ENCODE results near the gene ZBTB18.
"Not testable (repeated sequence)": the region's sequence is repeated elsewhere in the genome, so short reads cannot be mapped to it uniquely, and the experiment has no call there.

ZBTB18 gene

GRCh38 chr1:244050835-244051444 lies at the start of gene ZBTB18:
TSS of gene ZBTB18 (plus strand) at chr1:244051283. CDS start at chr1:244051432, 149 bp downstream.
- peak; percentile 77 for DNase-seq (ENCODE audit: low read depth, low spot score)

GRCh38 chr1:244002721-244003120 lies 48.4 kb upstream of the ZBTB18 start:
- DNase-seq (ENCODE audit: low read depth, low spot score), result no peak

- DNase-seq (ENCODE audit: low read depth, low spot score), result no peak
Observed at GRCh38 chr1:244005455-244005854, 45.6 kb upstream of the ZBTB18 start.

DNA sequence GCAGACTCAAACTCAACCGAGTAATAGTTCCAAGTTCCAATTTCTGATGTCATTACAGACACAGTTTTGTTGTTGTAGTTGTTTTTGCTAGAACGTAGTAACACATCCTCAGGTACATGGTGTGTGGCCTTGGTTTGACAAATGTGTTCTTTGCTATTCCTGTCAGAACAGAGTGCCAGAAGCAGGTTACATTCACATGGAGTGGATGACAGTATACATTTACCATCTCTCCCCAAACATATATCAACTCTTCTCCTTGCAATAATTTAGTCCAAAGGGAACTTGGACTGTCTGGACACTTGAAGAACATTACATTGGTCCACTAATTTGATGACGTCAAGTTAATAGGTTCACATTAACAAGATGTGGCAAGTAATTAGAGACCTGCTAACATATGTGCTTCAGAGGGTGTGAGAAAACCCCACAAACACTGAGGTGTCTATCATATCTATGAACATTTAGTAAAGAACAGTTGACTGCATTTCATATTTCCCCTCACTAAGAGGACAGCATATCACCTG lies 44.6 kb upstream of the ZBTB18 start:
- DNase-seq (ENCODE audit: low read depth, low spot score), result no peak

DNA sequence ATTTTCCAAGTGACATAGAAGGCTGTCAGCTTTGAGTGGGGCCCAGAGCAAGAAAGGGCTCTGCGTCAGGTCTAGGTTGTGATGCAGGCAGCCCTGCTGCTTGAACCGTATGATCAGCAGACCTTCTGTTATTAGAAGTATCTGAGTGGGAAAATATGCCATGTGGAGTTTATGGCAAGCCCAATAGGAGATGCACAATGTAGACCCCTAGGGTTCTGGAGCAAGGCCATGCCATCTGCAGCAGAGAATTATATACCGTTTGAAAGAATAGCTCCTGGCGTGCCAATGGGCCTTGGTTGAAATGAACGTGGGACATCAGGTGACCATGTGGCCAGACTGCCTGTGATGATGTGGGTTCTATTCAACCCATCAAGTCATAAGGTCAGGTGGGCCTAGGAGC lies 44.1 kb upstream of the ZBTB18 start:
- no peak for DNase-seq (ENCODE audit: low read depth, low spot score)

DNA sequence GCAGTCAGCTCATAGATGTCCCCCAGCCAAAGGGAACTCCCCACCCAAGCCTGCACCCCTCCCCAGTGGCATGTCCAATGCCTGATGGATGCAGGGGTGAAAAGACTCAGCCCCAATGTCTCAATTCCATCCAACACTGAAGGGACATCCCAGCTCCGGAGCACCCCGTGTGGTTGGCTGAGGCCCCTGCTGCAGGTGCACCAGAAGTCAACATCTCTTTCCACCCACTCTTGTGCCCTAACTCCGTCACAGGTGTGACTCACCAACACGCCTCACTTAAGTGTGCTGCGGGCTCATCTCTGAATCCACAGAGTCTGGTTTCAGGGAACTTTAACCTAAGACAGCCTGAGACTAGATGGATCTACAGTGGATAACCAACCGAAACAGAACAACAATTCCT lies 40.9 kb upstream of the ZBTB18 start:
- peak; percentile 15 for DNase-seq (ENCODE audit: low read depth, low spot score)

GRCh38 chr1:244010703-244011123 lies 40.4 kb upstream of the ZBTB18 start:
- no peak for DNase-seq (ENCODE audit: low read depth, low spot score)

DNA sequence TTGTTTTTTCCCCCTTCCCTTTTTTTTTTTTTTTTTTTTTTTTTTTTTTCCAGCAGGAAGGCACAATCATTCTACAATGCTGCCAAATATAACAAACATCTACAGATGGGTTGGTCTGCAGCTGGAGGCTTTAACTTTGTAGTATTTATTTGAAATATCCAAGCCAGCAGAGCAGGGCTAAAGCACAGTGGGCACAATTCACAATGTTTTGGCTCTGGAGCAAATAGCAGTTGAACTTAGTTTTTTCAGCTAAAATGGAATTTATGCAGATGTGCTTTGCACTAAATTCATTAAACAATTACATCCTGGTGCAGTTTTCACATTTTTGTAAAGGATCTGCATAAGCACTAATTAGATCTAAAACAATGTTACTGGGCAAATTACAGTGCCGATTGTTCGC lies 39.8 kb upstream of the ZBTB18 start:
- DNase-seq (ENCODE audit: low read depth, low spot score), result peak; percentile 31

- peak; percentile 55 for DNase-seq (ENCODE audit: low read depth, low spot score)
Observed at GRCh38 chr1:244011786-244012185, 39.3 kb upstream of the ZBTB18 start.

- peak; percentile 87 for DNase-seq (ENCODE audit: low read depth, low spot score)
Observed at GRCh38 chr1:244012202-244012601, 38.9 kb upstream of the ZBTB18 start.

DNA sequence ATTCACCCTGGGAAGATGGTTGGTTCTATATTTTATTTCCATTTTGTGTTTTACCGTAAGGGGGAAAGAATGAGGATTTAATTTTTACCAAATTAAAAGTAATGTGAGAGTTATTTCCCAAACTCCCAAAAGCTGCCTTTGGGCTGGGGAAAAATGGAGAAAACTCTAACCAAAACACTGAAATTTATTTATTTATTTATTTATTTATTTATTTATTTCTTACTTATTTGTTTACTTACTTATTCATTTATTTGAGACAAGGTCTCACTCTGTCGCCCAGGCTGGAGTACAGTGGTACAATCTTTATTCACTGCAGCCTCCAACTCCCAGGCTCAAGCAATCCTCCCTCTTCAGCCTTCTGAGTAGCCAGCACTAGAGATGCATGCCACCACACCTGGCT lies 38.0 kb upstream of the ZBTB18 start:
- no peak for DNase-seq (ENCODE audit: low read depth, low spot score)

DNA sequence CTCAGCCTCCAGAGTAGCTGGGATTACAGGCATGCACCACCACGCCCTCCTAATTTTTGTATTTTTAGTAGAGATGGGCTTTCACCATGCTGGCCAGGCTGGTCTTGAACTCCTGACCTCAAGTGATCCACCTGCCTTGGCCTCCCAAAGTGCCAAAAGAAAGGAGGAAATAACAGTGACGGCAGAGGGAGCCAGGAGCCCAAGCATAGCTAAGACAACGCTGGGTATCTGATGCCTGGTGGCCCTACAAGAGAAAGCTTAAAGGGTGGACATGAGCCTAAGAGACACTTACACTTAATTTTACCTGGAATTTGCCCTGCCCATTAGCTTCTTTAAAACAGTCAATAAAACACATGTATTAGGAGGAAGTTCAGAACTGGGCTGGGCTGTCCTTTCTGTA lies 36.2 kb upstream of the ZBTB18 start:
- not testable (repeated sequence) for DNase-seq (ENCODE audit: low read depth, low spot score)

- no peak for DNase-seq (ENCODE audit: low read depth, low spot score)
Observed at GRCh38 chr1:244019982-244020485, 31.0 kb upstream of the ZBTB18 start.

DNA sequence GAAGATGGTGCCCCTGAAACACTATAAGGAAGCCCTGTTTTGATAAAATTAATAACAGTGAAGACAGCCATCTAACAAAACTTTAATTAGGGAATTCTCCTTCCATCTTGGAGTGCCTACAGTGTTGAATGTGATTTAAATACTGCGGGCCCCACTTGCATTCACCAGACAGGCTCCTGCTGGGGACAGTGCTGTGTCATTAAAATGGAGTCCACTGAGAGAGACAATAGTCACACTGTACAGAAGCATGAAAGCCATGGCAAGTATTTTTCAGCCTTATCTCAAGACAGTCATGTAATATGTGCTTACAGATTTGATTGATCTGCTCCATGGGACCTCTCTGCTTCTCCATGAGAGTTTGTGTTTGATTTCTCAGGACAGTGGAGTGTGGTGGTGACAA lies 29.7 kb upstream of the ZBTB18 start:
- DNase-seq (ENCODE audit: low read depth, low spot score), result no peak

DNA sequence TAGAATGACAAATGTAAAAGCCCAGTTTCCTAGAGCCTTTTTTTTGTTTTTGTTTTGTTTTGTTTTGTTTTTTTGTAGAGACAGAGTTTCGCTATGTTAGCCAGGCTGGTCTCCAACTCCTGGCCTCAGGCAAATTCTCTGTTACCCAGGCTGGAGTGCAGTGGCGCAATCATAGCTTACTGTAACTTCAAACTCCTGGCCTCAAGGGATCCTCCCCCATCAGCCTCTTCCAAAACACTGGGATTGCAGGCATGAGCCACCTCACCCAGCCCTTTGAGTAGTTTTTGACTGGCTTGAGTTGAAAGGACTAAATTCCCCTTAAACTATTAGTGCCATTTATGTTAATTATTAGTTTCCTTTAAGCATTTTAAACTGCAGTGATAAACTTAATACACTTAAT lies 28.8 kb upstream of the ZBTB18 start:
- DNase-seq (ENCODE audit: low read depth, low spot score), result no peak

GRCh38 chr1:244022864-244023440 lies 28.1 kb upstream of the ZBTB18 start:
- DNase-seq (ENCODE audit: low read depth, low spot score), result no peak

DNA sequence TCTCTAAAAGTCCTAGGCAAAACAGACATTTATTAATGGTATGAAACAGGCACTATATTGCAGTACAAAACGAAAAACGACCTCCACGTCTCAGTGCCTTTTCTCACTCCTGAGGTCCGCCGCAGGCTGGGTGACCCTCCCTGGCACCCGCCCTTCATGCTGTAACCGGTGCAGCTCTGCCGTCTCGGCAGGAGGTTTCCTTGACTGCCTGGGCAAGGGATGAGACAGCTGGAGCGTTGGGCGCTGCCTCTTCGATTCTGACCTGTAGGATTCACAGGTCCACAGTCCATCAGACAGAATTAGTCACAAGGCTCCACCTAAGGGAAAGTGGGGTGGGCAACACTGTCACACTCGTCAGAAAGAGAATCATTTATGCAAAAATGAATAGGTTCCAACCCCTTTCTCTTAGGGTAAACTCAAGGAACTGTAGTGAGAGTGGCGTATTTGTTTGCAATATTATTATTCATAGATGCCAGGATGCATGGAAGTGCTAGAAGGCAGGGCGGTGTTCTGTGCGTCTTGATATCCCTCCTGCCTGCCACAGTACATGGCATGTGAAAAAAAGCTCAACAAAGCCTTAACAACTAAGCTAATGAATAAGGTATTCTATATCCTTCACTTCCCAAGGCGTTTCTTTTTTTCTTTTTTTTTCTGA lies 23.5 kb upstream of the ZBTB18 start:
- DNase-seq (ENCODE audit: low read depth, low spot score), result no peak

- no peak for DNase-seq (ENCODE audit: low read depth, low spot score)
Observed at GRCh38 chr1:244028701-244029100, 22.4 kb upstream of the ZBTB18 start.

DNA sequence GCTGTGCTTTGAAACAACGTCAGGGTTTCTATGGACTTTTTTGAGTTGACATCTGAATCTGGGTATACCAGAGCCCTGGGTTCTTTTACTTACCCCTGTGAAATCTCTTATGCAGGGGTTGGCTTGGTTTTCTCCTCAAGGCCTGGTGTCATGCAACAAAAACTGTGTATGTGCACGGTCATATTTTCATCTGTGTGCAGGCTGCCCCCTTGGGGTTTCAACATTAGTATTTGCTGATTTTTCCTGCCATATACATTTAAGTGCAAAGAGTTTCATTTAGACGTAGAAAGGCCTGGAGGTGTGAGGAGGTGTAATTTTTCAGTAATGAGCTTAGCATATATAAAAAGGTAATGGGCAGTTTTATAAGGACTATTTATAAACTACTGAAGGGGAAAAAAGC lies 22.0 kb upstream of the ZBTB18 start:
- DNase-seq (ENCODE audit: low read depth, low spot score), result no peak

DNA sequence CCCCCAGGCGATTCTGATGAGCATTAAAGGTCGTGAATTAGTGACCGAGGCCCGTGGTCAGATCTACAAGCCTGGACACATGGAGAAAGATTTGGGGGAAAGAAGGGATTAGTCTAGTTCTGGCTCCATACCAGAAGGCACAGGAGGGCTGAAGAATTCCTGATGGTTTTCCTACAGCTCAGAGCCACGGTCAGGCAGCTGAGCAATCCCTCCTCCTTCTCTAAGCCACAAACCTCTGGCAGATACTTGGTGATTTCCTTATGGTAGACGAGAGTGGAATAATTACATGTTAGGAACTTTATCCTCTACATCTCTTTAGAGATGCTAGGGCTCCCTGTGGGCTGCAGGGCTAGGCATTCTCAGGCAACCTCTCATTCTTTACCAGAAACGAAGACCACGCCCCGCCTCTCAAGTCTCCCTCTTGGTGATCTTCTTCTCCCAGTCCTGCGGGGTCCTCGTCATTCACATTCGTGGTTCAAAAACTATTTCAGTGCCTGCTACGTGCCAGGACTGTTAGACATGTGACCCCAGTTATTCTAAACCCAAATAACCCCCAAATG lies 20.5 kb upstream of the ZBTB18 start:
- DNase-seq (ENCODE audit: low read depth, low spot score), result peak; percentile 10

DNA sequence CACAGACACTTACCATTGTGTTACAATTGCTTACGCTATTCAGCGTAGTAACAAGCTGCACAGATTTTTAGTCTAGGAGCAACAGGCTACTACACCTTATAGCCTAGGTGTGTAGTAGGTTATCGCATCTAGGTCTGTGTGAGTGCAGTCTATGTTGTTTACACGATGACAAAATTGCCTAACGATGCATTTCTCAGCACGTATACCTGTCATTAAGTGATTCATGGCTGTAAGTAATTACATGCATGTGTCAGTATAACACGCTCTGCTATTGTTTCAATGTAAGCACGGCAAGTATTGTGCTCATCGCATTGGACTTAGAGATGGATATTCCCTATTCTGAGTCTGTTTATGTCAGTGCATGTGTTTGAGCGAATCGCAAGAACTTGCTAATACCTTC lies 15.7 kb upstream of the ZBTB18 start:
- no peak for DNase-seq (ENCODE audit: low read depth, low spot score)

GRCh38 chr1:244037252-244037651 lies 13.8 kb upstream of the ZBTB18 start:
- DNase-seq (ENCODE audit: low read depth, low spot score), result no peak

Measured in astrocyte of the hippocampus (primary cell).